K562 (cell line): Measurements from ENCODE around the gene CLIC1. TPM values are rescaled to one million over a fixed set of nuclear protein-coding genes. Genes with fewer than 3 reads are reported as not detected.

Experiments
- ARID3B ChIP-seq: fragments of 250-450 bp; sonication (Bioruptor Pico); IDR thresholded peaks from 2 replicates; pipeline ENCODE4 v1.4.0; 2020; ENCODE audit warnings: borderline replicate concordance
- ATF7 ChIP-seq: fragments of 450-650 bp; IDR thresholded peaks from 2 replicates; pipeline ENCODE4 v1.7.1; 2014; ENCODE audit warnings: mild to moderate bottlenecking, moderate library complexity
- CREB3 ChIP-seq: fragments of 450-650 bp; conservative IDR thresholded peaks from 2 replicates; pipeline ENCODE4 v1.6.1; 2016; ENCODE audit warnings: missing genetic modification characterization, low read depth, mild to moderate bottlenecking, missing compliant biosample characterization, moderate library complexity
- ELK3 ChIP-seq: fragments of 450-650 bp; formaldehyde crosslinking; IDR thresholded peaks from 2 replicates; pipeline ENCODE4 v1.4.0; 2020; ENCODE audit warnings: mild to moderate bottlenecking
- KLF6 ChIP-seq: fragments of 250-450 bp; sonication (Bioruptor Pico); IDR thresholded peaks from 2 replicates; pipeline ENCODE4 v1.4.0; 2020; ENCODE audit warnings: mild to moderate bottlenecking, moderate library complexity, borderline replicate concordance
- MLLT1 ChIP-seq, 2 experiments: fragments of 450-650 bp; IDR thresholded peaks; 2 replicates each; pipeline ENCODE4 v1.6.1; 2016
- MXD1 ChIP-seq: fragments of 250-450 bp; sonication (Bioruptor Pico); IDR thresholded peaks from 2 replicates; pipeline ENCODE4 v1.8.0; 2021; ENCODE audit warnings: borderline replicate concordance, mild to moderate bottlenecking, moderate library complexity; ENCODE audit not compliant: poor library complexity, severe bottlenecking
- NBN ChIP-seq: fragments of 450-650 bp; IDR thresholded peaks from 2 replicates; pipeline ENCODE4 v1.6.1; 2016; ENCODE audit warnings: low read depth, mild to moderate bottlenecking
- PPARD ChIP-seq: fragments of 250-450 bp; sonication (Bioruptor Pico); IDR thresholded peaks from 2 replicates; pipeline ENCODE4 v1.8.0; 2022; ENCODE audit warnings: inconsistent platforms, mild to moderate bottlenecking, moderate library complexity
- RAD51 ChIP-seq: fragments of 450-650 bp; IDR thresholded peaks from 2 replicates; pipeline ENCODE4 v1.7.1; 2016; ENCODE audit warnings: low read depth, mild to moderate bottlenecking, borderline replicate concordance
- TFE3 ChIP-seq: fragments of 450-650 bp; formaldehyde crosslinking; IDR thresholded peaks from 2 replicates; pipeline ENCODE4 v1.4.0; 2020; ENCODE audit warnings: mild to moderate bottlenecking, mixed read lengths
- U2AF1 ChIP-seq: fragments of 200-400 bp; formaldehyde crosslinking; optimal IDR thresholded peaks from 2 replicates; pipeline ENCODE3; 2017; ENCODE audit warnings: mild to moderate bottlenecking, low read depth, low read length, moderate library complexity
- YBX1 ChIP-seq: fragments of 450-650 bp; IDR thresholded peaks from 2 replicates; pipeline ENCODE4 v1.7.1; 2016; ENCODE audit warnings: mild to moderate bottlenecking
- ZBTB33 ChIP-seq: sonication (generic); formaldehyde crosslinking; IDR thresholded peaks from 2 replicates; pipeline ENCODE4 v1.8.1; 2023; ENCODE audit warnings: mild to moderate bottlenecking, missing genetic modification reagents
- ZNF134 ChIP-seq: fragments of 250-450 bp; sonication (Bioruptor Pico); conservative IDR thresholded peaks from 2 replicates; pipeline ENCODE4 v1.4.0; 2020
- ZNF274 ChIP-seq: IDR thresholded peaks from 2 replicates; pipeline ENCODE4 v1.6.1; 2011; ENCODE audit warnings: low read depth, mild to moderate bottlenecking, low read length, moderate library complexity, borderline replicate concordance
- ZNF668 ChIP-seq: fragments of 250-450 bp; sonication (Bioruptor Pico); IDR thresholded peaks from 2 replicates; pipeline ENCODE4 v1.8.0; 2022; ENCODE audit warnings: mild to moderate bottlenecking, inconsistent platforms
- ZNF695 ChIP-seq: fragments of 450-650 bp; formaldehyde crosslinking; IDR thresholded peaks from 2 replicates; pipeline ENCODE4 v1.4.0; 2020; ENCODE audit warnings: mild to moderate bottlenecking, moderate library complexity
- polyA plus RNA-seq, 8 experiments: library from polyadenylated mRNA; depleted of rRNA in 4 of 8; stranded (reverse) in 5 of 8; unstranded in 3 of 8; fragments of >200 nt; fragmentation: Nextera tagmentation in 2 of 8; fragmentation: Illumina TruSeq in 1 of 8; extraction: Ambion mirVana in 2 of 8; extraction: Trizol in 1 of 8; gene quantifications; 2 replicates each; pipeline versions ENCODE4 v1.2.1 to v1.2.3, GENCODE V29; 2011 to 2014; ENCODE audit warnings: inconsistent platforms in 1 of 8, missing spikeins in 1 of 8
- total RNA-seq, 7 experiments: library from RNA; depleted of rRNA in 6 of 7; stranded (reverse); fragments of >200 nt in 6 of 7; fragmentation: Illumina TruSeq in 2 of 7; extraction: Trizol in 2 of 7; gene quantifications; 2 replicates each; pipeline versions ENCODE4 v1.2.1 to v1.2.3, GENCODE V29; 2011 to 2021; ENCODE audit warnings: low replicate concordance in 1 of 7

Gene CLIC1
- total and polyA plus RNA-seq, 9 of the 15 experiments (the other 6 are each of a cell fraction or from before 2014, with no cell fraction given), result 1,267 to 2,419 (median 1,808) TPM

GRCh38 chr6:31737315-31737990 lies 1.1 kb upstream of the CLIC1 start (continued):
- TF ChIP-seq ATF7, result no peak
- TF ChIP-seq ZNF134, result no peak
- TF ChIP-seq ZNF668 (CRISPR knock-in tag), result no peak
- no peak for TF ChIP-seq U2AF1
- TF ChIP-seq TFE3 (CRISPR knock-in tag), result no peak
- TF ChIP-seq ZNF274, result no peak
- TF ChIP-seq NBN, result no peak
- TF ChIP-seq CREB3 (tag), result no peak
- no peak for TF ChIP-seq YBX1
- 0 out of 2 replicates have a peak, but pooled peaks have one; percentile 45 for TF ChIP-seq ELK3 (CRISPR knock-in tag)
- TF ChIP-seq ZNF695 (CRISPR knock-in tag), result no peak
- peak; percentile 17; the same call in 1 of the 2 replicates for TF ChIP-seq KLF6 (CRISPR knock-in tag)
- 0 out of 2 replicates have a peak, but pooled peaks have one; percentile 24 for TF ChIP-seq ARID3B
- TF ChIP-seq MLLT1 (IDR thresholded peaks at IDR 0.05), result no peak
- no peak for TF ChIP-seq RAD51
- no peak for TF ChIP-seq PPARD (CRISPR knock-in tag)
- TF ChIP-seq MXD1 (CRISPR knock-in tag), result no peak
- no peak for TF ChIP-seq ZBTB33 (CRISPR knock-in tag)
